ENCODE measurements around the gene ARFIP2.

ARFIP2 gene

GRCh38 chr11:6474413-6474792 is 6.7 kb downstream of the ARFIP2 start:
- Mint-ChIP-seq H3K4me1 (peaks cover 18 to 20% of the 10 kb centered on the region in 2 donors), H3K36me3 (peaks cover 15 to 24% of the 10 kb centered on the region in 2 donors), H3K9me3 (no peaks in the 10 kb centered on the region), H3K27me3 (no peaks in the 10 kb centered on the region), H3K27ac (peak overlapping the region; percentile 81), H3K4me3 (peak overlapping the region; percentile 84 to 86)
- ATAC-seq (replicated peaks) (peak; percentile 10 to 11), DNase-seq (no peak)

GRCh38 chr11:6473451-6474412 is 7.4 kb downstream of the ARFIP2 start, which contains the start of gene TRIM3:
Gene TRIM3, minus strand, starts transcription at chr11:6473941. Its CDS starts 8,246 bp downstream, at chr11:6465695.
- Mint-ChIP-seq H3K4me1 (peaks cover 13 to 15% of the 10 kb centered on the region in 2 donors), H3K27me3 (no peaks in the 10 kb centered on the region), H3K36me3 (peaks cover 14 to 18% of the 10 kb centered on the region in 2 donors), H3K27ac (peak within 1 kb of the TSS; percentile 81), H3K4me3 (peak within 1 kb of the TSS; percentile 93), H3K9me3 (no peaks in the 10 kb centered on the region)
- DNase-seq (peak; percentile 39), ATAC-seq (replicated peaks) (peak; percentile 67 to 76)

GRCh38 chr11:6472934-6473333 is 8.2 kb downstream of the ARFIP2 start:
- ATAC-seq (replicated peaks) (peak in 1 of 2 donors; percentile 0), DNase-seq (no peak)
- Mint-ChIP-seq H3K4me3 (peak overlapping the region; percentile 75 to 93), H3K27ac (no peak overlapping the region), H3K36me3 (peaks cover 11% of the 10 kb centered on the region in 2 donors), H3K27me3 (no peaks in the 10 kb centered on the region), H3K9me3 (no peaks in the 10 kb centered on the region), H3K4me1 (peaks cover 12 to 15% of the 10 kb centered on the region in 2 donors)

- DNase-seq, result no peak
- no peaks in the 10 kb centered on the region for H3K9me3 Mint-ChIP-seq
- no peak for ATAC-seq (replicated peaks)
- peaks cover 6 to 17% of the 10 kb centered on the region in 2 donors for H3K36me3 Mint-ChIP-seq
- H3K4me3 Mint-ChIP-seq, result no peak overlapping the region
- H3K4me1 Mint-ChIP-seq, result peaks cover 12 to 15% of the 10 kb centered on the region in 2 donors
- H3K27me3 Mint-ChIP-seq, result no peaks in the 10 kb centered on the region
- no peak overlapping the region for H3K27ac Mint-ChIP-seq
Observed at GRCh38 chr11:6469599-6469998, 11.5 kb downstream of the ARFIP2 start.

- Mint-ChIP-seq H3K4me3 (no peak overlapping the region), H3K4me1 (peaks cover 7 to 10% of the 10 kb centered on the region in 2 donors), H3K36me3 (peaks cover 6 to 20% of the 10 kb centered on the region in 2 donors), H3K9me3 (no peaks in the 10 kb centered on the region), H3K27ac (no peak overlapping the region), H3K27me3 (no peaks in the 10 kb centered on the region)
- ATAC-seq (replicated peaks) (peak; percentile 70 to 81), DNase-seq (peak; percentile 58)
Observed at GRCh38 chr11:6468712-6469495, 12.2 kb downstream of the ARFIP2 start.

GRCh38 chr11:6459099-6459450 is 22.1 kb downstream of the ARFIP2 start:
- no peaks in the 10 kb centered on the region for H3K27me3 Mint-ChIP-seq
- ATAC-seq (replicated peaks) (no peak), DNase-seq (no peak)
- H3K4me3 Mint-ChIP-seq, result no peak overlapping the region
- H3K36me3 Mint-ChIP-seq, result peaks cover 10 to 24% of the 10 kb centered on the region in 2 donors
- H3K9me3 Mint-ChIP-seq, result no peaks in the 10 kb centered on the region
- H3K27ac Mint-ChIP-seq, result no peak overlapping the region
- H3K4me1 Mint-ChIP-seq, result no peaks in the 10 kb centered on the region

GRCh38 chr11:6458352-6459098 is 22.6 kb downstream of the ARFIP2 start:
- H3K36me3 Mint-ChIP-seq, result peaks cover 6 to 19% of the 10 kb centered on the region in 2 donors
- no peaks in the 10 kb centered on the region for H3K9me3 Mint-ChIP-seq
- H3K27ac Mint-ChIP-seq, result no peak overlapping the region
- DNase-seq (no peak), ATAC-seq (replicated peaks) (no peak)
- no peaks in the 10 kb centered on the region for H3K27me3 Mint-ChIP-seq
- H3K4me1 Mint-ChIP-seq, result no peaks in the 10 kb centered on the region
- H3K4me3 Mint-ChIP-seq, result no peak overlapping the region

- Mint-ChIP-seq H3K9me3 (no peaks in the 10 kb centered on the region), H3K27me3 (no peaks in the 10 kb centered on the region), H3K4me3 (no peak overlapping the region), H3K4me1 (no peaks in the 10 kb centered on the region), H3K36me3 (peaks cover 3 to 15% of the 10 kb centered on the region in 2 donors), H3K27ac (no peak overlapping the region)
- DNase-seq (no peak), ATAC-seq (replicated peaks) (no peak)
Observed at GRCh38 chr11:6457581-6458320, 23.4 kb downstream of the ARFIP2 start.

DNA sequence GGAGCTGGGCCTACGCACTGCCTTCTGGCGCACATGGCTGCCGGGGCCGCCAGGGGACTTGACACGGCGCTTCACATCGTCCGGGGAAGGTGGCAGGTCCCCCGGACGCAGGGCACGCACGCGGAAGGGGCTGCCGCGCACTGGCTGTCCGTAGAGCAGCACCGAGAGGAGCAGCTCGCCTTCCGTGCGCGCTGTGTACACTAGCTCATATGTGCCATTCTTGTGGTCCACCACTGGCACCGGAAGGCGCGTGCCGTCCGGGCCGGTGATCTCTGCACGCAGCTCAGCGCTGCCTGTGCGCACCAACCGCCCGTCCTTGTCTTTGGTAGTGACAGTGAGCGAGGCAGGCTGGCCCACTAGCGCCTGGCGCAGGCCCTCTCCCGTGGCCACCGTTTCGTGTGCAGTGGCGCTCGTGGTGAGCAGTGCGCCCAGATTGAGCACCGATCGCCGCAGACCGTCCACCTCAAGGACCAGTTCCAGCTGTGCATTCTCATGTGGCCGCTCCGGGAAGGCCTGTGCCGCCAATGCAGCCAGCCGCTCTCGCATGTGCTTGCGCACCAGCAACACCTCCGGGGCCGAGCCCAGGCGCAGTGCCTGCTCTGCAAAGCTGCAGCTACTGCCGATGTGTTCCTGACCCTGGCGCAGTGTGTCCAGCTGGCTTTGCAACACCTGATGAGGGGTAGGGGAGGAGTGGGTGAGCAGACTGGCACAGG is 24.6 kb downstream of the ARFIP2 start:
- Mint-ChIP-seq H3K9me3 (no peaks in the 10 kb centered on the region), H3K4me1 (no peaks in the 10 kb centered on the region), H3K4me3 (no peak overlapping the region), H3K36me3 (peaks cover 3 to 11% of the 10 kb centered on the region in 2 donors), H3K27ac (no peak overlapping the region), H3K27me3 (no peaks in the 10 kb centered on the region)
- ATAC-seq (replicated peaks), result no peak
- no peak for DNase-seq

DNA sequence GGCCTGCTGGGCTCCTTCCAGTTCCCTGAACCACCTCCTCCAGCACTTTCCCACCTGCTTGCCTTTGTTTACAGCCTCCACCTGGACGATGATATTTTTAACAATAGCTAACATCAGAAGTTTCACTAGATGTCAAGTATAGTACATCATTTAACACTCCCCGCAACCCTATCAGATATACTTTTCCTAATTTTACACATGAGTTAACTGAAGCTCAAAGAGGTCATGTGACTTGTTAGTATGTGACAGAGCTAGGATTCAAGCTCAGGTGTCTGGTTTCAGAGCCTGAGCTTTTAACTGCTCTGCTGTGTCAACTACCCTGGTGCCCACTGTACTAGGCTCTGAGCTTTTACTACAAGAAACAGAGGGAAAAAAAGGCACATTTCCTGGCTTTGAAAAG is 26.1 kb downstream of the ARFIP2 start:
- Mint-ChIP-seq H3K27ac (no peak overlapping the region), H3K27me3 (no peaks in the 10 kb centered on the region), H3K36me3 (peaks cover 3 to 8% of the 10 kb centered on the region in 2 donors), H3K4me1 (no peaks in the 10 kb centered on the region), H3K4me3 (no peak overlapping the region), H3K9me3 (no peaks in the 10 kb centered on the region)
- no peak for DNase-seq
- ATAC-seq (replicated peaks), result no peak

DNA sequence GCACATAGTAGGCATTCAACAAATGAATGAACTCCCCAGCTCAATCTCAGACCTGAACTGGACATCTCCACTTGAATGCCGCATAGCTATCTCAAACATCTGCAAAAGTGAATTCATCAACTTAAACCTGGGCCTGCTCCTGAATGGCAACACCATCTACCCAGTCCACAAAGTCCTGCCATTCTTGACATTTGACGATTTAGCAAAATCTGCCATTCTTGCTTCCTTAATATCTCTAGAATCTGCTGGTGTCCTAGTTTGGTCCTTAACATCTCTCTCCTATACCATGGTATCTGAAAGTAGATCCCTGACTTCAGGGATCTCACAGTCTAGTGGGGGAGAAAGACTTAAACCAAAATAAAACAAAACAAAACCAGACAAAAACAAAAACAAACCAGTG is 28.0 kb downstream of the ARFIP2 start:
- no peak overlapping the region for H3K4me3 Mint-ChIP-seq
- peaks cover 5 to 8% of the 10 kb centered on the region in 2 donors for H3K36me3 Mint-ChIP-seq
- H3K4me1 Mint-ChIP-seq, result no peaks in the 10 kb centered on the region
- no peaks in the 10 kb centered on the region for H3K9me3 Mint-ChIP-seq
- no peak overlapping the region for H3K27ac Mint-ChIP-seq
- DNase-seq (no peak), ATAC-seq (replicated peaks) (no peak)
- no peaks in the 10 kb centered on the region for H3K27me3 Mint-ChIP-seq

- no peaks in the 10 kb centered on the region for H3K27me3 Mint-ChIP-seq
- no peaks in the 10 kb centered on the region for H3K9me3 Mint-ChIP-seq
- peaks cover 5 to 8% of the 10 kb centered on the region in 2 donors for H3K36me3 Mint-ChIP-seq
- ATAC-seq (replicated peaks), result no peak
- no peak overlapping the region for H3K27ac Mint-ChIP-seq
- no peak overlapping the region for H3K4me3 Mint-ChIP-seq
- DNase-seq, result no peak
- no peaks in the 10 kb centered on the region for H3K4me1 Mint-ChIP-seq
Observed at GRCh38 chr11:6452219-6452618, 28.9 kb downstream of the ARFIP2 start.

- Mint-ChIP-seq H3K4me3 (no peak overlapping the region), H3K4me1 (no peaks in the 10 kb centered on the region), H3K36me3 (peaks cover 0 to 2% of the 10 kb centered on the region in 2 donors), H3K27ac (no peak overlapping the region), H3K27me3 (no peaks in the 10 kb centered on the region), H3K9me3 (no peaks in the 10 kb centered on the region)
- ATAC-seq (replicated peaks), result no peak
- no peak for DNase-seq
Observed at GRCh38 chr11:6448574-6448973, 32.6 kb downstream of the ARFIP2 start.

Data from stimulated activated naive B cell treated with anti-CD40 and anti-IgM and Interleukin-4, amounts not matched to agents 10 μg/mL and 1 μg/mL and 100 μg/mL, for 72 hours (primary cell).